ENCODE results near the gene EIF4A3. TPM values are rescaled to one million over a fixed set of nuclear protein-coding genes. Genes with fewer than 3 reads are reported as not detected.

EIF4A3 gene
- polyA plus RNA-seq, 1 of the 3 experiments (the other 2 are of a cell fraction), result 335 TPM

- TF ChIP-seq POLR2AphosphoS5 (IDR thresholded peaks at IDR 0.05; ENCODE audit: low read depth, low read length), result no peak
- no peak for TF ChIP-seq FOXJ3 (CRISPR knock-in tag; IDR thresholded peaks at IDR 0.05)
These were observed 40.8 kb downstream of the EIF4A3 start (continued) for GRCh38 chr17:80106176-80106575.

GRCh38 chr17:80105762-80106161, 41.2 kb downstream of the EIF4A3 start:
- no peaks in the 10 kb centered on the region for H3K9me2 ChIP-seq
- H4K20me1 ChIP-seq (ENCODE audit: insufficient read depth), result no peaks in the 10 kb centered on the region
- H3K9me3 ChIP-seq, result no peaks in the 10 kb centered on the region
- H2AFZ ChIP-seq (ENCODE audit: low read depth), result no peak overlapping the region
- H3F3A ChIP-seq (replicated peaks; ENCODE audit: insufficient read depth), result no peaks in the 10 kb centered on the region
- no peak overlapping the region for H3K9ac ChIP-seq
- peaks cover 6 to 22% of the 10 kb centered on the region in 2 experiments; a peak in 3 of 4 replicates for H3K4me1 ChIP-seq (ENCODE audit: control insufficient read depth in 1 of 2, insufficient read depth in 2 of 2, low read depth in 1 of 2, low read length in 1 of 2)
- H3K36me3 ChIP-seq (replicated peaks in 1 of 2; ENCODE audit: control insufficient read depth in 1 of 2, insufficient read depth in 2 of 2, low read length in 1 of 2), result peaks cover 0 to 12% of the 10 kb centered on the region in 2 experiments
- TF ChIP-seq EZH2phosphoT487 (IDR thresholded peaks at IDR 0.05; ENCODE audit: borderline replicate concordance, low read depth) (no peak), REST (IDR thresholded peaks at IDR 0.05; ENCODE audit: low read depth, low read length) (no peak), RAD21 (IDR thresholded peaks at IDR 0.05; ENCODE audit: low read length) (no peak), EP300 (IDR thresholded peaks at IDR 0.05; ENCODE audit: borderline replicate concordance in 1 of 2, low read depth in 1 of 2, low read length in 1 of 2) (no peak), RCOR1 (IDR thresholded peaks at IDR 0.05; ENCODE audit: low read length) (no peak), FOXM1 (IDR thresholded peaks at IDR 0.05; ENCODE audit: low read depth) (no peak), FOXJ3 (CRISPR knock-in tag; IDR thresholded peaks at IDR 0.05) (no peak), PBX3 (IDR thresholded peaks at IDR 0.05) (no peak), JUND (IDR thresholded peaks at IDR 0.05) (no peak)
- H3K27ac ChIP-seq (ENCODE audit: low read depth in 2 of 2, low read length in 1 of 2), result no peak overlapping the region
- ChIA-PET CTCF (interaction anchor here (0.7 to 2.7 kb wide), 4 partner anchors 9 to 42 kb away, joined by 3 to 10 read pairs (median 4); partner anchors contain the start of gene EIF4A3), POLR2A (no interaction called here)
- H3K4me3 ChIP-seq (ENCODE audit: low read depth in 2 of 2, low read length in 1 of 2), result no peak overlapping the region
- H3K27me3 ChIP-seq (ENCODE audit: insufficient read depth), result no peaks in the 10 kb centered on the region
- H3K4me2 ChIP-seq, result no peak overlapping the region
- DNase-seq, result peak; percentile 56
- 90% methylated on average over 26 of the region's 29 CpGs for WGBS (ENCODE audit: low lambda C conversion rate)
- peaks cover 8% of the 10 kb centered on the region for H3K79me2 ChIP-seq (ENCODE audit: insufficient read depth)

- Histone ChIP-seq H3K9ac (no peak overlapping the region), H3K9me2 (no peaks in the 10 kb centered on the region), H3K27ac (ENCODE audit: low read depth in 2 of 2, low read length in 1 of 2) (no peak overlapping the region), H3K4me1 (ENCODE audit: control insufficient read depth in 1 of 2, insufficient read depth in 2 of 2, low read depth in 1 of 2, low read length in 1 of 2) (peaks cover 6 to 23% of the 10 kb centered on the region in 2 experiments; a peak in 3 of 4 replicates), H3K79me2 (ENCODE audit: insufficient read depth) (peaks cover 8% of the 10 kb centered on the region), H3F3A (replicated peaks; ENCODE audit: insufficient read depth) (no peaks in the 10 kb centered on the region), H2AFZ (ENCODE audit: low read depth) (no peak overlapping the region), H3K4me2 (no peak overlapping the region), H3K27me3 (ENCODE audit: insufficient read depth) (no peaks in the 10 kb centered on the region), H3K36me3 (replicated peaks in 1 of 2; ENCODE audit: control insufficient read depth in 1 of 2, insufficient read depth in 2 of 2, low read length in 1 of 2) (peaks cover 0 to 12% of the 10 kb centered on the region in 2 experiments), H3K4me3 (ENCODE audit: low read depth in 2 of 2, low read length in 1 of 2) (no peak overlapping the region), H4K20me1 (ENCODE audit: insufficient read depth) (no peaks in the 10 kb centered on the region), H3K9me3 (no peaks in the 10 kb centered on the region)
- ChIA-PET CTCF (interaction anchor here (0.7 to 1.5 kb wide), 6 partner anchors 10 to 876 kb away, joined by 3 to 9 read pairs (median 4); partner anchors contain the start of gene EIF4A3), POLR2A (interaction anchor here (1.0 kb wide), 1 partner anchor 113 kb away, joined by 4 read pairs; no protein-coding TSS in a partner anchor)
- WGBS (ENCODE audit: low lambda C conversion rate), result 95% methylated on average over 18 of the region's 18 CpGs
- DNase-seq, result no peak
- TF ChIP-seq MXI1 (IDR thresholded peaks at IDR 0.05; ENCODE audit: low read depth, low read length) (no peak), IRF3 (IDR thresholded peaks at IDR 0.05; ENCODE audit: low read depth, low read length) (no peak), EZH2phosphoT487 (IDR thresholded peaks at IDR 0.05; ENCODE audit: borderline replicate concordance, low read depth) (no peak), CTCF (IDR thresholded peaks at IDR 0.05) (no peak), USF2 (IDR thresholded peaks at IDR 0.05; ENCODE audit: borderline replicate concordance, low read depth, low read length) (no peak), NFIC (IDR thresholded peaks at IDR 0.05; ENCODE audit: borderline replicate concordance) (no peak), FOSL2 (IDR thresholded peaks at IDR 0.05; ENCODE audit: borderline replicate concordance, low read depth) (no peak)
These were observed 42.0 kb downstream of the EIF4A3 start for GRCh38 chr17:80104956-80105375.
